NCI-H2227 (cell line): Measurements from ENCODE around the gene TRIM73.
"Not testable (repeated sequence)": the region's sequence is repeated elsewhere in the genome, so short reads cannot be mapped to it uniquely, and the experiment has no call there.

Experiments
- DNase-seq: peaks from one replicate; lab custom pipeline; 2025; ENCODE audit not compliant: unreplicated experiment; lab: John Stamatoyannopoulos, UW

TRIM73 gene

DNA sequence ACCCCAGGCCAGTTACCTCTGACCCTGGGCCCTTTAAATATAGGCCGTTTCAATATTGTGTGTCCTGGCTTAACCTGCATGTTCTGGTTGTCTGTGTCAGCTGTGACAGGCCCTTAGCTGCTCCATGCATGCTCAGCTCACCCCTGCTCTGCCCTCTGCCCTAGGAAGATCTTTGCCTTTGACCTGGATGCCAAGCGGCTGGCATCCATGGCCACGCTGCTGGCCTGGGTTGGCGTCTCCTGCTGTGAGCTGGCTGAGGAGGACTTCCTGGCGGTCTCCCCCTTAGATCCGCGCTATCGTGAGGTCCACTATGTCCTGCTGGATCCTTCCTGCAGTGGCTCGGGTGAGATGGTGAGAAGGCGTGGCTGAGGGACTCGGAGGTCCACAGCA lies 20.0 kb downstream of the TRIM73 start:
- not testable (repeated sequence) for DNase-seq

DNA sequence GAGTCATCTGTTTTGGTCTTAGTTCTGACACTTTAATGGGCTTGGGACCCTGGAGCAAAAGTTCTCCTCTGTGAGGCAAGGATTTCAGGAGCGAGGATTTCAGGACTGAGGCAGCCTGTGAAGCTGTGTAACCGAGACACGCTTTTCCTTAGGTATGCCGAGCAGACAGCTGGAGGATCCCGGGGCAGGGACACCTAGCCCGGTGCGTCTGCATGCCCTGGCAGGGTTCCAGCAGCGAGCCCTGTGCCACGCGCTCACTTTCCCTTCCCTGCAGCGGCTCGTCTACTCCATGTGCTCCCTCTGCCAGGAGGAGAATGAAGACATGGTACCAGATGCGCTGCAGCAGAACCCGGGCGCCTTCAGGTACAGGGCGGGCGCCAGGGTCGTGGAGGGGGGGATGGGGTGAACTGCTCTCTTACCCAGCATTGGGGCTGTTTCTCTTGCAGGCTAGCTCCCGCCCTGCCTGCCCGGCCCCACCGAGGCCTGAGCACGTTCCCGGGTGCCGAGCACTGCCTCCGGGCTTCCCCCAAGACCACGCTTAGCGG lies 20.5 kb downstream of the TRIM73 start:
- not testable (repeated sequence) for DNase-seq

DNA sequence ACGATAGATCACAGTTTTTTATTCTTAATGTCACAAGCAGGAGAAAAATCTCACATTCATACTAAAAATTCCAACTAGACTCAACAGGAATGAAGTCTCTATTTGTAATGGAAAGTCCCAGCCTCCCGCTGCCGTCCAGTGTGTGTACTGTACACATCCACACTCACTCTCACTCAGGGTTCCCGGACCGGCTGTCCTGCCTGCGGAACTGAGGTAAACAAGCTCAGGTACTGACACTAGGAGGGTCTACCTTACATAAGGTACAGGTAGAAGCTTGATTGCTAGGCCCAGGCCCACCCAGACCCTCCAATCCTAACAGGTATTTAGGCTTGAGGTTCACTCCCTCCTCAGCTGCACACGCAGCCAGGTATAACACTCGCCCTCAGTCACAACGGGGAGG lies 21.4 kb downstream of the TRIM73 start:
- DNase-seq, result not testable (repeated sequence)

DNA sequence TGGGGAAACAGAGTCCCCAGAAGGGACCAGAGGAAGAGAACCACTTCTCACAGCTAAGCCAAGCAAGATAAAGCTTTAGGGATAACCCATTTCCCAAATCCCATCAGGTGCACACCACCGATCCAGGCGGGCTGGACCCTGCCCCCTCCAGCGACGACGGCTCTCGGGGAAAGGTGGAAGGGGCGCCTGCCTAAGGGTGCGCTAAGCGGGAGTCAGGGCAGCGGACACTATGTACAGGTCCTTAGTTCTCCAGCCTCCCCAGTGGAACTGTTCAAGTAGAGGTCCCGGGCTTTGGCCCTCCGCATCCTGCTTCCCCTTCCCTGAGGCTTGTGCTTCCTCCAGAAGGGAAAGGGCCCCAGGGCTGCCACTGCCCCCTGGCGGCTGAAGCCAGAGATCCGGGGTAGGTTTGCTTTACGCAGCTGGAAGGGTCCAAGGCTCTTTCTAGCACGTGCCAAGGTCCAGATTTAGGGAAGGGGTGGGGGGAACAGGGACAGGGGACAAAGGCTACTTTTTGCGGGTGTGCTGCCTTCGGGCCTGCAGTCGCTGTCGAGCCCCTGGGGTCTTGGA lies 22.9 kb downstream of the TRIM73 start:
- not testable (repeated sequence) for DNase-seq

DNA sequence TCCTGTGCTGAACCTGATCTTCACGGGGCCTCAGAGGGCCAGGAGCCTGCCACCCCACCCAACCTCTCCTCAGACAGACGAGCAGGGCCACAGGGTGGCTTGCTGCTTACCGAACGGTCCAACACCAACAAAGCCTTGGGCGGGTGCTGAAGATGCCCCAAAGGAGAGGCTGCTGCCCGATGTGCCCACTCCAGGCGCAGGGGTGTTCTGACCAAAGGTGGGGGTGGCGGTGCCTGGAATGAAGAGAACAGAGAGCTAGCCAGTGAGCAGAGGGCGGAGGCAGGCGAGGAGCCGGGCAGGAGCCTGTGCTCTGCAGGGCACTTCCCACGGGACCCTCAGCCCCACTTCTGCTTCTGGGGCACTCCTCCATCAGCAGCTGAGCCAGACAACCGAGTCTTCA lies 23.8 kb downstream of the TRIM73 start:
- DNase-seq, result not testable (repeated sequence)

GRCh38 chr7:75419693-75420092 lies 24.3 kb downstream of the TRIM73 start:
- DNase-seq, result not testable (repeated sequence)

- not testable (repeated sequence) for DNase-seq
These were observed 24.7 kb downstream of the TRIM73 start for GRCh38 chr7:75420152-75420551.

- not testable (repeated sequence) for DNase-seq
These were observed 26.6 kb downstream of the TRIM73 start for GRCh38 chr7:75421798-75422710.

- DNase-seq, result not testable (repeated sequence)
These were observed 28.1 kb downstream of the TRIM73 start for GRCh38 chr7:75423481-75423880.

GRCh38 chr7:75439000-75439399 lies 43.6 kb downstream of the TRIM73 start:
- not testable (repeated sequence) for DNase-seq

DNA sequence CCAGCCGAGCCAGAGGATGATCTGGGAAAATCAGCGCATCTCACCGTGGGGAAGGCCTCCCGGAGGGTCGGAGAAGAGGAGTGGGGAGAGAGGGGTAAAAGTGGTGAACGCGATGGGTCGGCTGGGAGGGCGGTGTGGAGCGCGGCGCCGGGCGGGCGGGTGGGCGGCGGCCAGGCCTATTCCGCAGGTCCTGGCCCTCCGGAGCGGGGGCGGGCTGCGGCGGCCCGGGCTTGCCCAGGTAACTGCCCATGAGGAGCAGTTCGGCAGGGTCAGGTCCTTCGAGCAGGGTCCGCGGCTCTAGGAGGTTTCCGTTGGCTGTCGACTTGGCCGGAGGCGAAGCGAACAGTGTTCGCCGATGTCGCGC lies 46.7 kb downstream of the TRIM73 start:
- not testable (repeated sequence) for DNase-seq

DNA sequence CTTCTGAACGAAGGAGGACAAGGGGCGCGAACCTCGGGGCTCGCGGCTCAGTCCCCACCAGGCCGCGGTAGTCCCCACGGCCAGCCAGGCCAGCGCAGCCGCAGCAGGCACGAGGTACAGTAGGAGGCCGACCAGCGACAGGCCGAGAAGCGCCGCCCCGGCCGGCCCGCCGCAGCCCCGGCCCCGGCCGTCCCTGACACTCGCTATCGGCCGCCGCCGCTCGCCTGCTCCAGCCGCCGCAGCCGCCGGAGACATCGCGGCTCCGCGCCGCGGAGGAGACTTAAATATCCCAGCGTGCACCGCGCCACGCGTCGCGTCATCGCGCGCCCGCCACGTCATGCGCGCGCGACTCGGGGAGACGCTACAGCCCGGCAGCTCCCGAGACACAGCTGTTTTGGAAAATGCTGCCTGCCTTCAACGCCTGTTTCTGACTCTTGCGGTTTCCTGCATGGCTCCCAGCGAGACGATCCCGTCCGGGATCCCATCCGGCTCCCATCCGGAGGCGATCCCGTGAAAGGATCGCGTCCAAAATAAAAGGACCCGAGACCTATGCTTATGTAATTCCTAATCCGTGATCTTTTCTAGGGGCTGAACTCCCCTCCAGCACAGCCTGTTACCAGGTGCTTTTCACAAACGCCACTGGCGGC lies 47.2 kb downstream of the TRIM73 start:
- peak; percentile 15 for DNase-seq

DNA sequence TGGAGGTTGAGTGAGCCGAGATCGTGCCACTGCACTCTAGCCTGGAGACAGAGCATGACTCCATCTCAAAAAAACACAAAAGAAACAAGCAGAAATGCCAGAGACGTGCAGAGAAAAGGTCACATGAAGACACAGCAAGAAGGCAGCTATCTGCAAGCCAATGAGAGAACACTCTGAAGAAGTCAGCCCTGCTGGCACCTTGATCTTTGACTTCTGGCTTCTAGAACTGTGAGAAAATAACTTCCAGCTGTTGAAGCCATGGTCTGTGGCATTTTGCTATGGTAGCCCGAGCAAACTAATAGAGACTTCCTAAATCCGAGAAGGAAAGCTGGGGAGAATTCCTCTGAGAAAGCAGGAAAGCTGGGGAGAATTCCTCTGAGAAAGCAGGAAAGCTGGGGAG lies 54.5 kb downstream of the TRIM73 start:
- not testable (repeated sequence) for DNase-seq

DNA sequence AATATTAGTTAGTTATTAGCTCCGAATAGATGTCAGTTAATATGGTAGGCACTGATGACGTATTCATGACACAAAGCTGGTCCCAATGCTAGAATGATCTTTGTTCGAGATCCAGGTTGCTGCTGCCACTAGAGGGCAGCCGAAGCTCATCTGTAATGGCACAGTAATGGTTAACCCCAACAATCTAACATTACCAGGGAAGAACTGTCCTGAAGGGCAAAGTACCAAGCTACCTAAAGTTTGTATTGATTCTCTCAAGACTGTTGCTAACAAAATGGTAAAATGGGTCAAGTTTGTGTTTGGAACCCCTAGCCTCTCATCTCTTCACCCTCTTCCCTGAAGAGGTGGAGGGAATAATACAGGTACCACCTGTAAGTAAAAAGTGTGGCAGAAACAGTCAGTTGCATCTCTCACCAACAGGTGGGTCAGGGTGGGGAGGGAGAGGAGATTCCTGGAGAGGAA lies 57.1 kb downstream of the TRIM73 start:
- not testable (repeated sequence) for DNase-seq
